GM15510 (cell line): ENCODE data around the gene PI16.

Source experiments
- POLR2A ChIP-seq: IDR thresholded peaks from 3 replicates; pipeline ENCODE4 v1.6.1; 2011; ENCODE audit warnings: borderline replicate concordance; ENCODE audit not compliant: insufficient read length; ENCODE audit errors: extremely low read depth

Gene PI16

GRCh38 chr6:36940027-36940426 lies 14.5 kb upstream of the PI16 start:
- no peak for TF ChIP-seq POLR2A

GRCh38 chr6:36944650-36945049 lies 9.9 kb upstream of the PI16 start:
- TF ChIP-seq POLR2A = no peak

GRCh38 chr6:36945301-36945700 lies 9.2 kb upstream of the PI16 start:
- TF ChIP-seq POLR2A = no peak

GRCh38 chr6:36946526-36946925 lies 8.0 kb upstream of the PI16 start:
- no peak for TF ChIP-seq POLR2A

GRCh38 chr6:36947570-36948351 lies 6.8 kb upstream of the PI16 start:
- no peak for TF ChIP-seq POLR2A

- TF ChIP-seq POLR2A = no peak
Observed at GRCh38 chr6:36949636-36950035, 4.9 kb upstream of the PI16 start.

GRCh38 chr6:36953931-36954261 lies 642 bp upstream of the PI16 start:
- TF ChIP-seq POLR2A = no peak

- no peak for TF ChIP-seq POLR2A
Observed at GRCh38 chr6:36955136-36955535, 598 bp downstream of the PI16 start.

- no peak for TF ChIP-seq POLR2A
Observed at GRCh38 chr6:36955671-36956445, 1.3 kb downstream of the PI16 start.

- TF ChIP-seq POLR2A = no peak
Observed at GRCh38 chr6:36956446-36956820, 1.9 kb downstream of the PI16 start.

- no peak for TF ChIP-seq POLR2A
Observed at GRCh38 chr6:36957773-36958271, 3.3 kb downstream of the PI16 start.

GRCh38 chr6:36958775-36959554 lies 4.4 kb downstream of the PI16 start:
- TF ChIP-seq POLR2A = no peak

- no peak for TF ChIP-seq POLR2A
Observed at GRCh38 chr6:36959555-36960250, 5.2 kb downstream of the PI16 start.
